ENCODE measurements around the gene DNAJB13.

The DNAJB13 gene, protein sequence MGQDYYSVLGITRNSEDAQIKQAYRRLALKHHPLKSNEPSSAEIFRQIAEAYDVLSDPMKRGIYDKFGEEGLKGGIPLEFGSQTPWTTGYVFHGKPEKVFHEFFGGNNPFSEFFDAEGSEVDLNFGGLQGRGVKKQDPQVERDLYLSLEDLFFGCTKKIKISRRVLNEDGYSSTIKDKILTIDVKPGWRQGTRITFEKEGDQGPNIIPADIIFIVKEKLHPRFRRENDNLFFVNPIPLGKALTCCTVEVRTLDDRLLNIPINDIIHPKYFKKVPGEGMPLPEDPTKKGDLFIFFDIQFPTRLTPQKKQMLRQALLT

DNA sequence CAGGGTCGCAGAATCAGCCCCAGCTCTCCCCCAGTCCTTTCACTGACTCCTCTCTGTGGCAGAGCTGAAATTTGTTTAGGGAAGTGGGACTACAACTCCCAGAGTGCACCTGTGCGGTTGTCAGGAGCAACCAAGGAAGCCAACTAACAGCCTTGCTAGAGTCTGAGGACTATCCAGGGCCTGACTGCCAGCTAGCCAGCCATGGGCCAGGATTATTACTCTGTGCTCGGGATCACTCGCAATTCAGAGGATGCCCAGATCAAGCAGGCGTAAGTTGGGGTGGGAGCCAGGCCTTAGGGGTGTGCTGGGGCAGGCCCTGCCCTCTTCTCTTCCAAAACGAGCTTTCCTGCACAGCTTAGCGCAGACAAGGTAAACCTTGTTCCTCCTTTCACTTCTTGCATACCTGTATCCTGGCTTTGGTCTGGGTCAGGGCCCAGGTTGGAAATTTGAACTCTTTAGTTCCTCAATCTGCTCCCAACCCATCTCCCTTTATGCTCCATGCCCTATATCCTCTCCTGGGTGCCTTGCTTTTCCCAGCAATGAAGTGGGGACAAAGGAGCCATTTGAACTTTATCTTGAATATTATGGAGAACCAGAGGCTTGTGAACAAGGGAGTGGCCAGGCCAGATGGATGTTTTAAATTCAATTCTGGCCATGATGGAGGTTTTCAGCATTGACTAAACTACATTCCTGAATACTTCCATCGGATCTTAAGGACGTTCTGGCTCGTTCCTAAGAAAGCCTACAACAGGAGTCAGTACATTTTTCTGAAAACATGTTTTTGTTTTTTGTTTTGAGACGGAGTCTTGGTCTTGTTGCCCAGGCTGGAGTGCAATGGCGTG is at the start of gene DNAJB13:
TSS of gene DNAJB13 (plus strand) at position 158 of the 842 bp plus-strand sequence. CDS start at position 202, 44 bp downstream.
- Histone ChIP-seq H3K9ac (ENCODE audit: low read depth, low read length) (no peak within 1 kb of the TSS), H3K36me3 (ENCODE audit: insufficient read depth, low read depth, low read length) (no peaks in the 10 kb centered on the region), H3K9me3 (ENCODE audit: insufficient read depth, low read depth, low read length) (peaks cover 8% of the 10 kb centered on the region), H3K27me3 (ENCODE audit: insufficient read depth, low read length) (no peaks in the 10 kb centered on the region), H3K27ac (ENCODE audit: low read length) (no peak within 1 kb of the TSS), H3K4me1 (ENCODE audit: insufficient read depth, low read length) (no peaks in the 10 kb centered on the region), H3K4me3 (ENCODE audit: low read length) (no peak within 1 kb of the TSS)

DNA sequence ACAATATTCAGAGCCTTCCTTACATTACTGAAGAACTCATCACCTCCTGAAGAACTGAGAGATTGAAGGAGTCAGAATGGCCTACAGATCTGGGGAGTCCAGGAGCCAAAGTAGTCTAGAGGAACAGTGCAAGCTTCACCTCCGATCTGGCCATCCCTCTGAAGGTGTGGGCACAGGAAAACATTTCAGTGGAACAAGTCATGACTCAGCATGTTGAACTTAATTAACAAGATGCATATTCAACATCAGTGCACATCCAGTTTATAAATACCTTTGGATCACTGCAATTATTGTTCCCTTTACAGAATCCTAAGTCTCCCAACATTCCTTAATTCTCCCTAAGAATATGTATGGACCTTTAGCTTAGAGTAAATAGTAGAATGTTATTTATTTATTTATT is 48.5 kb upstream of the DNAJB13 start:
- no peaks in the 10 kb centered on the region for H3K27me3 ChIP-seq (ENCODE audit: insufficient read depth, low read length)
- no peak overlapping the region for H3K9ac ChIP-seq (ENCODE audit: low read depth, low read length)
- H3K27ac ChIP-seq (ENCODE audit: low read length) = no peak overlapping the region
- no peaks in the 10 kb centered on the region for H3K4me1 ChIP-seq (ENCODE audit: insufficient read depth, low read length)
- H3K9me3 ChIP-seq (ENCODE audit: insufficient read depth, low read depth, low read length) = no peaks in the 10 kb centered on the region
- H3K4me3 ChIP-seq (ENCODE audit: low read length) = no peak overlapping the region
- H3K36me3 ChIP-seq (ENCODE audit: insufficient read depth, low read depth, low read length) = peaks cover 23% of the 10 kb centered on the region

DNA sequence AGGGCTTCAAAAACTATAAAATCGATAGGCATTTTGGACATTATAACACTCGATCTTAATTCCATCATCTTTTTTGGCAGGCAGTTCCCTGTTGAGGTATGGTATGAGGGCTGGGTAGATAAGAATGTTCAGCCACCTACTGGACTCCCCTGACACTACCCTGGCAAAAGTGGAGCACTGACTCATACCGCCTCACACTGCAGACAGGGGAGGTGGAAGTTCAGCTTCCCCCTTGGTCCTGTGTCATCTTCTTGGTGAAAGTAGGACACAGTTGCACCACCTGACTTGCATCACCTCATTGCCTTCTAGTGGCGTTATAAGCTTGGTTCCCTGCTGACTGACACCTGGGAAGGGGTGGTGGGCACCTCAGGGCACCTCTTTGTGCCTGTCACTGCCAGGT is 43.6 kb upstream of the DNAJB13 start:
- H3K27me3 ChIP-seq (ENCODE audit: insufficient read depth, low read length) = no peaks in the 10 kb centered on the region
- H3K9me3 ChIP-seq (ENCODE audit: insufficient read depth, low read depth, low read length) = no peaks in the 10 kb centered on the region
- no peaks in the 10 kb centered on the region for H3K4me1 ChIP-seq (ENCODE audit: insufficient read depth, low read length)
- H3K27ac ChIP-seq (ENCODE audit: low read length) = no peak overlapping the region
- no peak overlapping the region for H3K9ac ChIP-seq (ENCODE audit: low read depth, low read length)
- peaks cover 3% of the 10 kb centered on the region; the same call in 1 of the 2 replicates for H3K36me3 ChIP-seq (ENCODE audit: insufficient read depth, low read depth, low read length)
- H3K4me3 ChIP-seq (ENCODE audit: low read length) = no peak overlapping the region

DNA sequence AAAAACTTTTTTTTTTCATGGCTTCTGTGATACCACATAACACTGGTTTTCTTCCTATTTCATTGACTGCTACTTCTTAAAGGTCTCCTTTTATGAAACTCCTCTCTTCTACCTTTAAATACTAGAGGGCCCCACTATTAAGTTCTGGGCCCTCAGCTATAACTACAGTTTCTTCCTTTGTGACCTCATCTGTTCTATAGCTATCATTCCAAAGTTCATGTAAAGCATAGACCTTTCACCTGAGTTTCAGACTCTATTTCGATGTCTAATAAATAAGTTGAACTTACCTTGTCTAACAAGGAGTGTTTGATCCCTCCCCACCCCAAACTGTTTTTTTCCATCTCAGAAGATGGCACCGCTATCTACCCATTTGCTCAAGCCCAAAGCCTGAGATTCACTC is 38.8 kb upstream of the DNAJB13 start:
- Histone ChIP-seq H3K4me1 (ENCODE audit: insufficient read depth, low read length) (no peaks in the 10 kb centered on the region), H3K27ac (ENCODE audit: low read length) (no peak overlapping the region), H3K4me3 (ENCODE audit: low read length) (no peak overlapping the region), H3K27me3 (ENCODE audit: insufficient read depth, low read length) (no peaks in the 10 kb centered on the region), H3K36me3 (ENCODE audit: insufficient read depth, low read depth, low read length) (peaks cover 26% of the 10 kb centered on the region), H3K9ac (ENCODE audit: low read depth, low read length) (no peak overlapping the region), H3K9me3 (ENCODE audit: insufficient read depth, low read depth, low read length) (no peaks in the 10 kb centered on the region)

DNA sequence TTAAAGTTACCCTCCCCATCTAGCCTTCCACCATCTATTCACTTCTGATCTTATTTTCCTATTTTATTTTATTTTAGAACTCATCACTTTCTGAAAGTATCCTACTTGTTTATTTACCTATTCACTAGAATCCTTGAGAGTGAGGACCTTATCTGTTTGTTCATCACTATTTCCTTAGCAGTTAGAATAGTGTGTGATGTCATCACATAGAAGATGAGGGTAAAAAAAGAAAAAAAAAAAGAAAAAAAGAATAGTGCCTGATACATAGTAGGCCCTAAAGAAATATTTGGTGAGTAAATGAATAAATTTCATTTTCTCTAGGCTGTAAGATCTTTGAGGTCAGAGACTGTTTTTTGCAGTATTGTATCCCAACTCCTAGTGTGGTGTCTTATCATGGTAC is 37.4 kb upstream of the DNAJB13 start:
- H3K27ac ChIP-seq (ENCODE audit: low read length) = no peak overlapping the region
- peaks cover 34% of the 10 kb centered on the region for H3K36me3 ChIP-seq (ENCODE audit: insufficient read depth, low read depth, low read length)

DNA sequence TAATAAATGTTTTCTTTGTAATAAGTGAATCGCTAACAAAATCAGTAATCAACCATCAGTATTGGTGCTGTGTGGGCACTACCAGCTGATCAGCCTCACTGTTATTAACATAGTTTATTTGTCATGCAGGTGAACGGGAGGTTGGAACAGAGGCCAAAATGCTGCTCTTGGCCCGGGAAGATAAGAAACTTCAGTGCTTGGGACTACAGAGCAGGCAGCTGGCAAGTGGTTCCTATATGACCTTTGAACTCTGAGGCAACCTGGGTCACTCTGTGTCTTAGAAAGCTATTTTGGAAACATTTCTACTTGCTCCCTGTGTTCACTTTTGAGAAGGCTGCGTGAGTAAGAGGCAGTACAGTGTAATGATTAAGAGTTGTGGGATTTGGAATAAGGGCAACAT is 36.5 kb upstream of the DNAJB13 start:
- Histone ChIP-seq H3K9me3 (ENCODE audit: insufficient read depth, low read depth, low read length) (no peaks in the 10 kb centered on the region), H3K36me3 (ENCODE audit: insufficient read depth, low read depth, low read length) (peaks cover 42% of the 10 kb centered on the region), H3K9ac (ENCODE audit: low read depth, low read length) (no peak overlapping the region), H3K27me3 (ENCODE audit: insufficient read depth, low read length) (no peaks in the 10 kb centered on the region), H3K4me1 (ENCODE audit: insufficient read depth, low read length) (no peaks in the 10 kb centered on the region), H3K27ac (ENCODE audit: low read length) (no peak overlapping the region), H3K4me3 (ENCODE audit: low read length) (no peak overlapping the region)

More for the DNA sequence above, 37.4 kb upstream of the DNAJB13 start:
- Histone ChIP-seq H3K9ac (ENCODE audit: low read depth, low read length) (no peak overlapping the region), H3K4me3 (ENCODE audit: low read length) (no peak overlapping the region), H3K4me1 (ENCODE audit: insufficient read depth, low read length) (no peaks in the 10 kb centered on the region), H3K27me3 (ENCODE audit: insufficient read depth, low read length) (no peaks in the 10 kb centered on the region), H3K9me3 (ENCODE audit: insufficient read depth, low read depth, low read length) (no peaks in the 10 kb centered on the region)

DNA sequence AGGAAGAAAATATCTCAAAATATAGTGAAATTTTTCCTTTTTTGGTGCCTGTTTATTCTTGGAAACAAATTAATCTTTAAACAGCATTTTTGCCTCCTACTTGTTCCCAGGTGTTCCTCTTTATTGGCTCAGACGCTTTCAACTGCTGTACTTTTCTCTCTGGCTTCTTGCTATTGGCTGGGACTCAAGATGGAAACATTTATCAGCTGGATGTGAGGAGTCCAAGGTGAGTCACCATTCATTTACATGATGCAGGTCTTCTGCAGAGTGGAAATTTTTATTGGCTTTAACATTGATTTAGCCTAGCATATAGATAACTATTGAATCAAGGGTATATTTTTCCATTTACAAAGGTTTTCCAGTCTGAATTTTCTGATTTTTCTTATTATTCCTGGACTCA is 34.4 kb upstream of the DNAJB13 start:
- Histone ChIP-seq H3K4me1 (ENCODE audit: insufficient read depth, low read length) (no peaks in the 10 kb centered on the region), H3K4me3 (ENCODE audit: low read length) (no peak overlapping the region), H3K27ac (ENCODE audit: low read length) (no peak overlapping the region), H3K9ac (ENCODE audit: low read depth, low read length) (no peak overlapping the region), H3K36me3 (ENCODE audit: insufficient read depth, low read depth, low read length) (peaks cover 51% of the 10 kb centered on the region), H3K9me3 (ENCODE audit: insufficient read depth, low read depth, low read length) (no peaks in the 10 kb centered on the region), H3K27me3 (ENCODE audit: insufficient read depth, low read length) (no peaks in the 10 kb centered on the region)

DNA sequence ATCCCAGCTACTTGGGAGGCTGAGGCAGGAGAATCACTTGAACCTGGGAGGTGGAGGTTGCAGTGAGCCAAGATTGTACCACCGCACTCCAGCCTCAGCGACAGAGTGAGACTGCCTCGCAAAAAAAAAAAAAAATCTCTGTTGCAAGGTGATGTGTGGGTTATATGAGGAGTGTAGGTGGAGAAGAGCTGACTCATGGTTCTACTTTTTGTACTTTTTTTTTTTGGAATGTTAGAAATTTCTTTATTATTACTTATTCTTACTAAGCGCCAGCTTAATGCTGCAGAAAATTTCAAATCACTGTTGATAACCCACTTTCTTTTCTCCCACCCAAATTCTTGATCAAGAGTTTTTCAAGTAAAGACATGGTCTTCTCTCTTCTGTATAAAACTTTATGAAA is 29.6 kb upstream of the DNAJB13 start:
- no peaks in the 10 kb centered on the region for H3K9me3 ChIP-seq (ENCODE audit: insufficient read depth, low read depth, low read length)
- no peak overlapping the region for H3K27ac ChIP-seq (ENCODE audit: low read length)

DNA sequence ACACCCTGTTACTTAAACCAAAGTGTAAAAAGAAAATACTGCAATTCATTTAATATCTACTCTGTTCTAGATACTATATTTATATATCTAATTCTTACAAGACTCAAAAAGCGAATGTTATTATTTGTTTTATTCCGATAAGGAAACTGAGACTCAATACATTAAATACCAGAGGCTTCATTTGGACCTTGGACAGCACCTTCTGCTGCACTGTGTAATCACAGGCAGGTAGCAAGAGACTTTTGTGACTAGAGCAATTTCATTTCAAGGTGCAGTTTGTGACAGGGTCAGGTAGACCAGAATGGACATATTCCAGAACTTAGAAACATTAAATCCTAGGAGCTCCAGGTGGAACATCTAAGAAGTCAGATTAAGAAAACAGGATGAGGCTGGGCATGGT is 21.4 kb upstream of the DNAJB13 start:
- H3K27me3 ChIP-seq (ENCODE audit: insufficient read depth, low read length) = no peaks in the 10 kb centered on the region
- H3K27ac ChIP-seq (ENCODE audit: low read length) = no peak overlapping the region
- H3K36me3 ChIP-seq (ENCODE audit: insufficient read depth, low read depth, low read length) = peaks cover 27% of the 10 kb centered on the region
- H3K4me1 ChIP-seq (ENCODE audit: insufficient read depth, low read length) = peaks cover 5% of the 10 kb centered on the region; the same call in 1 of the 2 replicates
- no peak overlapping the region for H3K4me3 ChIP-seq (ENCODE audit: low read length)
- H3K9ac ChIP-seq (ENCODE audit: low read depth, low read length) = no peak overlapping the region
- H3K9me3 ChIP-seq (ENCODE audit: insufficient read depth, low read depth, low read length) = no peaks in the 10 kb centered on the region

More for the DNA sequence above, 29.6 kb upstream of the DNAJB13 start:
- Histone ChIP-seq H3K27me3 (ENCODE audit: insufficient read depth, low read length) (no peaks in the 10 kb centered on the region), H3K9ac (ENCODE audit: low read depth, low read length) (no peak overlapping the region), H3K4me1 (ENCODE audit: insufficient read depth, low read length) (no peaks in the 10 kb centered on the region), H3K36me3 (ENCODE audit: insufficient read depth, low read depth, low read length) (peaks cover 33% of the 10 kb centered on the region), H3K4me3 (ENCODE audit: low read length) (no peak overlapping the region)

DNA sequence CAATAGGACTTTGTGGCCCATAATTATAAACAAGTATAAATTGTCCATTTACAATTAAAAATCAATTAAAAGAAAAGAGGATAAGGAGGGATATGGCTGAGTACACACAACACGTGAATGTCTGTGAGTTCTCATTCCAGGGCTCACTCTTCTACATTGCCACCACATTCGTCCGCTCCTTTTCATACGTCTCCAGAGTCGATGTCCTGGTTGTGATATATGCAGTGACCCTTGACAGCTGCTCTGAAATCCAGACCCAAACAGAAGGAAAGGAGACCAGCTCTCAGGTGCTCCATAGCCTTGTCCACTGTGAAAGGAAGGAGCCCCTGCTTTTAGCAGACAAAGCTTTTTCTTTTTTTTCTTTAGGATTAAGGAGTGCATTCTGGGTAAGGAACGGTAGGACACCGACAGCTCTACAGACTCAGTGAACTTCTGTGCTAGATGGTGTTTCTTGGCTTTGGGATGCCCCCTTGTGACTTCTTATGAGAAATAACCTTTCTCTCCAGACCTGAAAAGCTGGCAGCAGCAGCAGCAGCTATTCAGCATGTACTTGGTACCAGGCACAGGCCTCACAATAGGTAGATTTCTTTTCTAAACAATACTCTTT is 19.7 kb upstream of the DNAJB13 start:
- H3K9me3 ChIP-seq (ENCODE audit: insufficient read depth, low read depth, low read length) = no peaks in the 10 kb centered on the region
- no peak overlapping the region for H3K4me3 ChIP-seq (ENCODE audit: low read length)
- H3K36me3 ChIP-seq (ENCODE audit: insufficient read depth, low read depth, low read length) = peaks cover 30% of the 10 kb centered on the region
- H3K27me3 ChIP-seq (ENCODE audit: insufficient read depth, low read length) = no peaks in the 10 kb centered on the region
- 0 out of 2 replicates have a peak overlapping the region, but pooled peaks have one; percentile 43 for H3K9ac ChIP-seq (ENCODE audit: low read depth, low read length)
- H3K27ac ChIP-seq (ENCODE audit: low read length) = no peak overlapping the region
- peaks cover 5% of the 10 kb centered on the region; the same call in 1 of the 2 replicates for H3K4me1 ChIP-seq (ENCODE audit: insufficient read depth, low read length)

DNA sequence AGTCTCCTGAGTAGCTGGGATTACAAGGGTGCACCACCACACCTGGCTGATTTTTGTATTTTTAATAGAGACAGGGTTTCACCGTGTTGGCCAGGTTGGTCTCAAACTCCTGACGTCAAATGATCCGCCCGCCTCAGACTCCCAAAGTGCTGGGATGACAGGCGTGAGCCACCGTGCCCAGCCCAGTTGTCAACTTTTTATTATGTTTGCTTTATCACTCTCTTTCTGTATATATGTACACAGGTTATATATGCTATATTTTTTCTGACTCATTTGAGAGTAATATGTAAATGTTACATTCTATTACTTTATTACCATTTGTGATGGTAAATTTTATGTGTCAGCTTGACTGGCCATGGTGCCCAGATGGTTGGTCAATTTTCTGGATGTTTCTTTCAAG is 18.9 kb upstream of the DNAJB13 start:
- Histone ChIP-seq H3K9ac (ENCODE audit: low read depth, low read length) (no peak overlapping the region), H3K4me1 (ENCODE audit: insufficient read depth, low read length) (peaks cover 5% of the 10 kb centered on the region; the same call in 1 of the 2 replicates), H3K36me3 (ENCODE audit: insufficient read depth, low read depth, low read length) (peaks cover 26% of the 10 kb centered on the region), H3K27me3 (ENCODE audit: insufficient read depth, low read length) (no peaks in the 10 kb centered on the region), H3K9me3 (ENCODE audit: insufficient read depth, low read depth, low read length) (no peaks in the 10 kb centered on the region), H3K27ac (ENCODE audit: low read length) (no peak overlapping the region), H3K4me3 (ENCODE audit: low read length) (no peak overlapping the region)
